ENCODE measurements around the gene L1TD1.

The L1TD1 gene

GRCh38 chr1:62247391-62248168 lies 52.9 kb downstream of the L1TD1 start:
- no peak for DNase-seq (ENCODE audit: low read depth)
- no peak overlapping the region for H3K4me3 ChIP-seq (ENCODE audit: low read depth, low read length)
- no peak for TF ChIP-seq CTCF (conservative IDR thresholded peaks at IDR 0.05; ENCODE audit: low read depth, low read length)

GRCh38 chr1:62250126-62250726 lies 55.6 kb downstream of the L1TD1 start:
- TF ChIP-seq CTCF (conservative IDR thresholded peaks at IDR 0.05; ENCODE audit: low read depth, low read length) = no peak
- no peak for DNase-seq (ENCODE audit: low read depth)
- H3K4me3 ChIP-seq (ENCODE audit: low read depth, low read length) = no peak overlapping the region

- TF ChIP-seq CTCF (conservative IDR thresholded peaks at IDR 0.05; ENCODE audit: low read depth, low read length) = no peak
- no peak overlapping the region for H3K4me3 ChIP-seq (ENCODE audit: low read depth, low read length)
- DNase-seq (ENCODE audit: low read depth) = no peak
These were observed 64.9 kb downstream of the L1TD1 start for GRCh38 chr1:62259551-62259950.

GRCh38 chr1:62260688-62261087 lies 66.0 kb downstream of the L1TD1 start:
- no peak for DNase-seq (ENCODE audit: low read depth)
- TF ChIP-seq CTCF (conservative IDR thresholded peaks at IDR 0.05; ENCODE audit: low read depth, low read length) = no peak

More at GRCh38 chr1:62260688-62261087, 66.0 kb downstream of the L1TD1 start:
- H3K4me3 ChIP-seq (ENCODE audit: low read depth, low read length) = no peak overlapping the region

Data from choroid plexus epithelial cell (primary cell).